PC-9 (cell line): ENCODE results near the gene MMP17. TPM values are rescaled to one million over a fixed set of nuclear protein-coding genes. Genes with fewer than 3 reads are reported as not detected.
A peak's percentile ranks its signal among the peaks of the same experiment; 100 is the strongest.
"Not testable (repeated sequence)": the region's sequence is repeated elsewhere in the genome, so short reads cannot be mapped to it uniquely, and the experiment has no call there.

Source experiments
- BruUV-seq: library from RNA; stranded (reverse); fragments of 400-500 nt; replicated peaks from 2 replicates; lab custom pipeline; 2021; lab: Mats Ljungman, UMichigan
- CTCF ChIA-PET: fragments of 300-600 bp; sonication (Branson Sonifier 250); formaldehyde crosslinking; loops from one replicate; lab custom pipeline; 2022; ENCODE audit warnings: antibody characterized with exemption; lab: Charles Lee
- POLR2A ChIA-PET: fragments of 300-600 bp; sonication (Branson Sonifier 250); formaldehyde crosslinking; loops from one replicate; lab custom pipeline; 2022; ENCODE audit warnings: antibody characterized with exemption; ENCODE audit not compliant: unreplicated experiment; lab: Charles Lee
- DNase-seq, 2 experiments: peaks; one replicate each; pipeline versions ENCODE4 v3.0.0 to v3.0.0-alpha.2; 2015 to 2022; ENCODE audit warnings: mixed read lengths in 1 of 2
- H2AFZ ChIP-seq: fragments of 200-600 bp; sonication (generic); 2 replicates; pipeline ENCODE4 v1.8.1; 2017; ENCODE audit warnings: antibody characterized with exemption
- H3F3A ChIP-seq: fragments of 200-600 bp; sonication (generic); 2 replicates; pipeline ENCODE4 v1.8.1; 2017; ENCODE audit warnings: antibody characterized with exemption, mild to moderate bottlenecking, low read depth; ENCODE audit not compliant: insufficient read depth
- H3K27ac ChIP-seq: fragments of 200-600 bp; sonication (generic); 2 replicates; pipeline ENCODE4 v1.6.1; 2016; ENCODE audit warnings: mixed run types
- H3K27me3 ChIP-seq: fragments of 200-600 bp; sonication (generic); 2 replicates; pipeline ENCODE4 v1.6.1; 2016; ENCODE audit warnings: low read depth, mixed run types; ENCODE audit not compliant: insufficient read depth
- H3K36me3 ChIP-seq: fragments of 200-600 bp; sonication (generic); 2 replicates; pipeline ENCODE4 v1.6.1; 2016; ENCODE audit warnings: low read depth, mixed run types
- H3K4me1 ChIP-seq: fragments of 200-600 bp; sonication (generic); replicated peaks from 2 replicates; pipeline ENCODE4 v1.6.1; 2016; ENCODE audit warnings: mixed run types; ENCODE audit not compliant: insufficient read depth
- H3K4me2 ChIP-seq: fragments of 200-600 bp; sonication (generic); 2 replicates; pipeline ENCODE4 v1.6.1; 2017; ENCODE audit warnings: mixed run types
- H3K4me3 ChIP-seq: fragments of 200-600 bp; sonication (generic); 2 replicates; pipeline ENCODE4 v1.6.1; 2016; ENCODE audit warnings: mixed run types
- H3K79me2 ChIP-seq: fragments of 200-600 bp; sonication (generic); 2 replicates; pipeline ENCODE4 v1.6.1; 2017; ENCODE audit warnings: low read depth, mixed run types
- H3K9me2 ChIP-seq: fragments of 200-600 bp; sonication (generic); 2 replicates; pipeline ENCODE4 v1.8.1; 2017; ENCODE audit warnings: mild to moderate bottlenecking; ENCODE audit not compliant: insufficient read depth
- H3K9me3 ChIP-seq: fragments of 200-600 bp; sonication (generic); 2 replicates; pipeline ENCODE4 v1.8.1; 2016; ENCODE audit warnings: low read depth; ENCODE audit not compliant: insufficient read depth
- H4K20me1 ChIP-seq: fragments of 200-600 bp; sonication (generic); 2 replicates; pipeline ENCODE4 v1.8.1; 2017; ENCODE audit not compliant: insufficient read depth
- EZH2 ChIP-seq: fragments of 200-600 bp; sonication (generic); IDR thresholded peaks from 2 replicates; pipeline ENCODE4 v1.8.0; 2017; ENCODE audit warnings: antibody characterized with exemption, low read depth
- intact Hi-C: fragments of 100-400 bp; cut with micrococcal nuclease; formaldehyde crosslinking; loops from one replicate; pipeline ENCODE4 v1.10.0; 2022; ENCODE audit not compliant: unreplicated experiment
- total RNA-seq: library from RNA; stranded (reverse); gene quantifications from 2 replicates; pipeline ENCODE4 v1.2.3, GENCODE V29; 2021
- TF ChIP-seq, protein P1 (sequence below): fragments of 200-600 bp; sonication (generic); conservative IDR thresholded peaks from 2 replicates; pipeline ENCODE4 v1.6.1; 2017; ENCODE audit warnings: mixed run types, antibody characterized with exemption, mild to moderate bottlenecking, moderate library complexity

MMP17 gene
- total RNA-seq, 1 experiment from 2014 or later, result 3.3 TPM

DNA sequence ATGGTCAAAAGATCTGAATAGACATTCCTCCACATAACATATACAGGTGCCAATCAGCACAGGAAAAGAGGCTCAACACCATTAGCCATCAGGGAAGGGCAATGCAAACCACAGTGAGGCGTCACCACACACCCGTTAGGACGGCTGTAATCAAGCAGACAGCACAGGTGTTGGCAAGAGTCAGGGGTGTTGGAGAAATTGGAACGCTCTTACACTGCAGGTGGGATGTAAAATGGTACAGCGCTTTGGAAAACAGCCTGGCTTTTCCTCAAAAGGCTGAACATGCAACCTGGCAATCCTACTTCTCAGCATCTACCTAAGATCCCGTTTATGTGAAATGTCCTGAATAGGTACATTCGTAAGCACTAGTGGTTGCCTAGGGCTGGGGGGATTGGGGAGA is 21.5 kb upstream of the MMP17 start:
- Histone ChIP-seq H3K9me3 (no peaks in the 10 kb centered on the region), H3K9me2 (no peaks in the 10 kb centered on the region), H3K36me3 (no peaks in the 10 kb centered on the region), H3K79me2 (no peaks in the 10 kb centered on the region), H3K4me1 (peaks cover 9% of the 10 kb centered on the region), H3F3A (peaks cover 13% of the 10 kb centered on the region; the same call in 1 of the 2 replicates), H3K27ac (no peak overlapping the region), H3K27me3 (peaks cover 5% of the 10 kb centered on the region; the same call in 1 of the 2 replicates), H3K4me3 (no peak overlapping the region), H3K4me2 (no peak overlapping the region), H2AFZ (no peak overlapping the region), H4K20me1 (no peaks in the 10 kb centered on the region)
- intact Hi-C loops, result no loop called here
- no peak for DNase-seq
- ChIA-PET POLR2A (no interaction called here), CTCF (no interaction called here)
- TF ChIP-seq, protein P1, sequence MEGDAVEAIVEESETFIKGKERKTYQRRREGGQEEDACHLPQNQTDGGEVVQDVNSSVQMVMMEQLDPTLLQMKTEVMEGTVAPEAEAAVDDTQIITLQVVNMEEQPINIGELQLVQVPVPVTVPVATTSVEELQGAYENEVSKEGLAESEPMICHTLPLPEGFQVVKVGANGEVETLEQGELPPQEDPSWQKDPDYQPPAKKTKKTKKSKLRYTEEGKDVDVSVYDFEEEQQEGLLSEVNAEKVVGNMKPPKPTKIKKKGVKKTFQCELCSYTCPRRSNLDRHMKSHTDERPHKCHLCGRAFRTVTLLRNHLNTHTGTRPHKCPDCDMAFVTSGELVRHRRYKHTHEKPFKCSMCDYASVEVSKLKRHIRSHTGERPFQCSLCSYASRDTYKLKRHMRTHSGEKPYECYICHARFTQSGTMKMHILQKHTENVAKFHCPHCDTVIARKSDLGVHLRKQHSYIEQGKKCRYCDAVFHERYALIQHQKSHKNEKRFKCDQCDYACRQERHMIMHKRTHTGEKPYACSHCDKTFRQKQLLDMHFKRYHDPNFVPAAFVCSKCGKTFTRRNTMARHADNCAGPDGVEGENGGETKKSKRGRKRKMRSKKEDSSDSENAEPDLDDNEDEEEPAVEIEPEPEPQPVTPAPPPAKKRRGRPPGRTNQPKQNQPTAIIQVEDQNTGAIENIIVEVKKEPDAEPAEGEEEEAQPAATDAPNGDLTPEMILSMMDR, result no peak
- TF ChIP-seq EZH2, result no peak
- no TSS peak for BruUV-seq

DNA sequence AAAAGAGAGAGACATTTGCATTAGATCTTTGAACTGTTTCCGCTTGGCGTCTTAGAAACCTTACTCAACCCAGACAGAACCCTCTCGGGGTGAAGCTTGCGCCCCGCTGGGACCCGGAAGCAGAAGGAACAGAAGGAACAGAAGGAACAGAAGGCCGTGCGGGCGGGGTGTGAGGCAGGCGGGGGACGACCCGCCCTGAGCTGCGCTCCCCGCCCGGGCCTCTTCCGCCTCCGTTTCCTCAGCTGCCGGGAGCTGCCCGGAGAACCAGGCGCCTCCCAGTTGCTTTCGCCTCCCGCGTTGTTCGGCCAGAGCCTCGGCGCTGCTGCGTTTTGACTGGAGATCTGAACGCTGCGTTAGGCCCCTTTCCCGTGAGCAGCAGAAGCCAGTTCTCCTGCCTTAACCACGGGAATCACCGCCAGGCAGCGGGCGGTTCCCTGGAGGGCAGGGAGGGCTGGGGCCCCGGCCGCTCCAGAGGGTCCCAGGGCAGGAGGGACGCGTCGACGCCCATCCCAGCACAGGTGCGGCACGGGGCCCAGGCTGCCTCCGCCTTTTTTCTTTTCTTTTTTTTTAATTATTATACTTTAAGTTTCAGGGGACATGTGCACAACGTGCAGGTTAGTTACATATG is 19.3 kb upstream of the MMP17 start:
- H3F3A ChIP-seq, result peaks cover 6% of the 10 kb centered on the region; the same call in 1 of the 2 replicates
- BruUV-seq, result no TSS peak
- no peaks in the 10 kb centered on the region for H3K9me2 ChIP-seq
- peak overlapping the region; percentile 68; the same call in 1 of the 2 replicates for H2AFZ ChIP-seq
- no peaks in the 10 kb centered on the region for H4K20me1 ChIP-seq
- peak in 1 of 2 experiments; percentile 43 for DNase-seq
- POLR2A ChIA-PET, result interaction anchor here (0.6 kb wide), 1 partner anchor 21 kb away, joined by 3 read pairs; no protein-coding TSS in a partner anchor
- peak overlapping the region; percentile 63 for H3K4me2 ChIP-seq
- H3K4me3 ChIP-seq, result peak overlapping the region; percentile 43; the same call in 1 of the 2 replicates
- CTCF ChIA-PET, result no interaction called here
- H3K79me2 ChIP-seq, result no peaks in the 10 kb centered on the region
- H3K36me3 ChIP-seq, result no peaks in the 10 kb centered on the region
- no peak for TF ChIP-seq EZH2
- TF ChIP-seq, protein P1, result no peak
- H3K27ac ChIP-seq, result no peak overlapping the region
- peaks cover 5% of the 10 kb centered on the region for H3K4me1 ChIP-seq
- H3K27me3 ChIP-seq, result peaks cover 5% of the 10 kb centered on the region; the same call in 1 of the 2 replicates
- intact Hi-C loops, result no loop called here
- peaks cover 10% of the 10 kb centered on the region; the same call in 1 of the 2 replicates for H3K9me3 ChIP-seq

DNA sequence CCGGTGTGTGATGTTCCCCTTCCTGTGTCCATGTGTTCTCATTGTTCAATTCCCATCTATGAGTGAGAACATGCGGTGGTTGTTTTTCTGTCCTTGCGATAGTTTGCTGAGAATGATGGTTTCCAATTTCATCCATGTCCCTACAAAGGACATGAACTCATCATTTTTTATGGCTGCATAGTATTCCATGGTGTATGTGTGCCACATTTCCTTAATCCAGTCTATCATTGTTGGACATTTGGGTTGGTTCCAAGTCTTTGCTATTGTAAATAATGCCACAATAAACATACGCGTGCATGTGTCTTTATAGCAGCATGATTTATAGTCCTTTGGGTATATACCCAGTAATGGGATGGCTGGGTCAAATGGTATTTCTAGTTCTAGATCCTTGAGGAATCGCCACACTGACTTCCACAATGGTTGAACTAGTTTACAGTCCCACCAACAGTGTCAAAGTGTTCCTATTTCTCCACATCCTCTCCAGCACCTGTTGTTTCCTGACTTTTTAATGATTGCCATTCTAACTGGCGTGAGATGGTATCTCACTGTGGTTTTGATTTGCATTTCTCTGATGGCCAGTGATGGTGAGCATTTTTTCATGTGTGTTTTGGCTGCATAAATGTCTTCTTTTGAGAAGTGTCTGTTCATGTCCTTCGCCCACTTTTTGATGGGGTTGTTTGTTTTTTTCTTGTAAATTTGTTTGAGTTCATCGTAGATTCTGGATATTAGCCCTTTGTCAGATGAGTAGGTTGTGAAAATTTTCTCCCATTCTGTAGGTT is 18.5 kb upstream of the MMP17 start:
- H3K9me2 ChIP-seq, H3F3A ChIP-seq, H3K79me2 ChIP-seq, H2AFZ ChIP-seq, H3K27ac ChIP-seq, H4K20me1 ChIP-seq, H3K36me3 ChIP-seq, H3K27me3 ChIP-seq, DNase-seq, CTCF ChIA-PET, BruUV-seq, H3K4me1 ChIP-seq, POLR2A ChIA-PET, intact Hi-C loops, H3K4me3 ChIP-seq: not testable (repeated sequence)
- peaks cover 12% of the 10 kb centered on the region; the same call in 1 of the 2 replicates for H3K9me3 ChIP-seq
- peak overlapping the region; percentile 63; the same call in 1 of the 2 replicates for H3K4me2 ChIP-seq
